Skeletal muscle satellite cell (primary cell): ENCODE measurements around the gene RAPGEF1.
A peak's percentile ranks its signal among the peaks of the same experiment; 100 is the strongest.

Experiments used
- H3K27me3 ChIP-seq: 2 replicates; pipeline ENCODE4 v1.7.0; 2013; ENCODE audit warnings: low read length; ENCODE audit not compliant: control insufficient read depth, insufficient read depth
- H3K36me3 ChIP-seq: 2 replicates; pipeline ENCODE4 v1.7.0; 2013; ENCODE audit warnings: mild to moderate bottlenecking, control low read depth, low read length; ENCODE audit not compliant: insufficient read depth
- H3K4me1 ChIP-seq: 2 replicates; pipeline ENCODE4 v1.7.0; 2013; ENCODE audit warnings: low read length; ENCODE audit not compliant: control insufficient read depth, insufficient read depth
- H3K4me2 ChIP-seq: 2 replicates; pipeline ENCODE4 v1.7.0; 2013; ENCODE audit warnings: mild to moderate bottlenecking, low read length
- H3K4me3 ChIP-seq: 2 replicates; pipeline ENCODE4 v1.7.0; 2013; ENCODE audit warnings: low read length
- H3K9ac ChIP-seq: 2 replicates; pipeline ENCODE4 v1.7.0; 2013; ENCODE audit warnings: mild to moderate bottlenecking, low read depth, low read length, moderate library complexity
- H3K9me3 ChIP-seq: replicated peaks from 2 replicates; pipeline ENCODE4 v1.7.0; 2013; ENCODE audit warnings: mild to moderate bottlenecking, control low read depth, low read length

Gene RAPGEF1

GRCh38 chr9:131612851-131613250, 127.0 kb downstream of the RAPGEF1 start:
- Histone ChIP-seq H3K9ac (no peak overlapping the region), H3K27me3 (no peaks in the 10 kb centered on the region), H3K9me3 (no peaks in the 10 kb centered on the region), H3K4me3 (no peak overlapping the region), H3K4me2 (no peak overlapping the region), H3K36me3 (peaks cover 23% of the 10 kb centered on the region), H3K4me1 (peaks cover 30% of the 10 kb centered on the region)

GRCh38 chr9:131611586-131612315, 128.1 kb downstream of the RAPGEF1 start:
- Histone ChIP-seq H3K36me3 (peaks cover 14% of the 10 kb centered on the region), H3K4me1 (peaks cover 35% of the 10 kb centered on the region)

GRCh38 chr9:131610231-131610761, 129.6 kb downstream of the RAPGEF1 start:
- Histone ChIP-seq H3K9me3 (no peaks in the 10 kb centered on the region), H3K27me3 (no peaks in the 10 kb centered on the region), H3K4me1 (peaks cover 35% of the 10 kb centered on the region), H3K36me3 (peaks cover 5% of the 10 kb centered on the region), H3K9ac (no peak overlapping the region), H3K4me3 (no peak overlapping the region), H3K4me2 (no peak overlapping the region)

More at GRCh38 chr9:131611586-131612315, 128.1 kb downstream of the RAPGEF1 start:
- Histone ChIP-seq H3K27me3 (no peaks in the 10 kb centered on the region), H3K9ac (no peak overlapping the region), H3K9me3 (no peaks in the 10 kb centered on the region), H3K4me3 (no peak overlapping the region), H3K4me2 (no peak overlapping the region)

- peak overlapping the region; percentile 60 for H3K9ac ChIP-seq
- no peaks in the 10 kb centered on the region for H3K9me3 ChIP-seq
- H3K4me2 ChIP-seq: peak overlapping the region; percentile 83
- H3K4me3 ChIP-seq: peak overlapping the region; percentile 2
- no peaks in the 10 kb centered on the region for H3K27me3 ChIP-seq
- H3K4me1 ChIP-seq: peaks cover 35% of the 10 kb centered on the region
- H3K36me3 ChIP-seq: peaks cover 4% of the 10 kb centered on the region
Measured at GRCh38 chr9:131609099-131609830, 130.6 kb downstream of the RAPGEF1 start.

- Histone ChIP-seq H3K9ac (peak overlapping the region; percentile 60), H3K27me3 (no peaks in the 10 kb centered on the region), H3K36me3 (peaks cover 7% of the 10 kb centered on the region), H3K4me1 (peaks cover 35% of the 10 kb centered on the region), H3K9me3 (no peaks in the 10 kb centered on the region), H3K4me3 (peak overlapping the region; percentile 38), H3K4me2 (peak overlapping the region; percentile 83)
Measured at GRCh38 chr9:131608493-131609037, 131.3 kb downstream of the RAPGEF1 start.

GRCh38 chr9:131607591-131607990, 132.3 kb downstream of the RAPGEF1 start:
- H3K4me2 ChIP-seq: no peak overlapping the region
- no peaks in the 10 kb centered on the region for H3K9me3 ChIP-seq
- no peak overlapping the region for H3K4me3 ChIP-seq
- H3K27me3 ChIP-seq: no peaks in the 10 kb centered on the region
- H3K9ac ChIP-seq: peak overlapping the region; percentile 60
- peaks cover 10% of the 10 kb centered on the region for H3K36me3 ChIP-seq
- peaks cover 35% of the 10 kb centered on the region for H3K4me1 ChIP-seq

- Histone ChIP-seq H3K4me2 (no peak overlapping the region), H3K27me3 (no peaks in the 10 kb centered on the region), H3K36me3 (peaks cover 12% of the 10 kb centered on the region), H3K4me1 (peaks cover 35% of the 10 kb centered on the region), H3K9ac (no peak overlapping the region), H3K4me3 (no peak overlapping the region), H3K9me3 (no peaks in the 10 kb centered on the region)
Measured at GRCh38 chr9:131606896-131607567, 132.8 kb downstream of the RAPGEF1 start.

- no peak overlapping the region for H3K4me3 ChIP-seq
- H3K4me1 ChIP-seq: peaks cover 35% of the 10 kb centered on the region
- H3K4me2 ChIP-seq: no peak overlapping the region
- no peaks in the 10 kb centered on the region for H3K27me3 ChIP-seq
- no peaks in the 10 kb centered on the region for H3K9me3 ChIP-seq
- H3K36me3 ChIP-seq: peaks cover 12% of the 10 kb centered on the region
- no peak overlapping the region for H3K9ac ChIP-seq
Measured at GRCh38 chr9:131605770-131606590, 133.9 kb downstream of the RAPGEF1 start.

- Histone ChIP-seq H3K4me1 (peaks cover 15% of the 10 kb centered on the region), H3K4me3 (no peak overlapping the region), H3K9ac (no peak overlapping the region), H3K4me2 (no peak overlapping the region), H3K27me3 (no peaks in the 10 kb centered on the region), H3K36me3 (peaks cover 15% of the 10 kb centered on the region), H3K9me3 (no peaks in the 10 kb centered on the region)
Measured at GRCh38 chr9:131603711-131604439, 136.0 kb downstream of the RAPGEF1 start.

GRCh38 chr9:131603199-131603598, 136.7 kb downstream of the RAPGEF1 start:
- Histone ChIP-seq H3K4me1 (peaks cover 8% of the 10 kb centered on the region), H3K36me3 (peaks cover 19% of the 10 kb centered on the region), H3K27me3 (no peaks in the 10 kb centered on the region), H3K4me3 (no peak overlapping the region), H3K4me2 (no peak overlapping the region), H3K9ac (no peak overlapping the region), H3K9me3 (no peaks in the 10 kb centered on the region)
